Measurements from ENCODE around the gene COL18A1. TPM values are rescaled to one million over a fixed set of nuclear protein-coding genes. Genes with fewer than 3 reads are reported as not detected.
A peak's percentile ranks its signal among the peaks of the same experiment; 100 is the strongest.

COL18A1 gene
- total and polyA plus RNA-seq, 9 of the 15 experiments (the other 6 are each of a cell fraction or from before 2014, with no cell fraction given) = 0.14 to 16.4 (median 2.0) TPM

DNA sequence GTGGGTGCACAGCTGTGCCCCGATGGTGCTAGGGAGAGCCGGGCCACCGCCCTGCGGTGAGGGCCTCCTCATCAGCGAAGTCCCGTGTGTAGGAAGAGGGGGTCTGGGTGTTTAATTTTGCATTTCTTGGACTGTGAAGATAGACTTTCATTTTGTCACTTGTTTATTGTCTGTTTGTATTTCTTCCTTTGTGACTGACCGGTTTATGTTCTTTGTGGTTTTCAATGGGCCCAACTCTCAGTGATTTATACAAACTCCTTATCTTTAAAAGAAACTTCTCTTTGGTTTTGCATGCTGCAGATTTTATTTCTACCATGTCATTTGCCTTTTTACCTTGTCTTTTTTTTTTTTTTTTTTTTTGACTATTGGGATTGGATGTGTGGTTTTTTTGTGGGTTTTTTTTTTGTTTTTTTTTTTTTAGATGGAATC lies 65.1 kb downstream of the COL18A1 start:
- Histone ChIP-seq H3K36me3 (ENCODE audit: control insufficient read depth, insufficient read depth, low read length) (no peaks in the 10 kb centered on the region; the same call in 2 of the 3 replicates), H3K4me3 (no peak overlapping the region), H2AFZ (ENCODE audit: low read depth, low read length) (no peak overlapping the region), H4K20me1 (replicated peaks; ENCODE audit: control insufficient read depth, insufficient read depth, low read length) (peaks cover 44% of the 10 kb centered on the region), H3K4me2 (ENCODE audit: insufficient read depth, low read length) (no peak overlapping the region), H3K79me2 (ENCODE audit: control insufficient read depth, insufficient read depth, low read length) (no peaks in the 10 kb centered on the region), H3K9ac (ENCODE audit: insufficient read depth in 1 of 2, low read depth in 2 of 2, low read length in 2 of 2) (0 out of 4 replicates have a peak overlapping the region, but pooled peaks of 1 of the 2 experiments have one; percentile 41), H3K27me3 (ENCODE audit: control insufficient read depth in 2 of 2, insufficient read depth in 2 of 2, low read length in 2 of 2) (peaks cover 3 to 22% of the 10 kb centered on the region in 2 experiments; a peak in 3 of 5 replicates), H3K4me1 (replicated peaks in 1 of 2; ENCODE audit: control insufficient read depth in 2 of 2, insufficient read depth in 2 of 2, low read length in 2 of 2) (peaks cover 0 to 80% of the 10 kb centered on the region in 2 experiments; a peak in 4 of 5 replicates), H3K27ac (ENCODE audit: extremely low read depth, low read depth, low read length) (no peak overlapping the region), H3K9me1 (ENCODE audit: control insufficient read depth, insufficient read depth, low read length) (peaks cover 4% of the 10 kb centered on the region), H3K9me3 (replicated peaks; ENCODE audit: control insufficient read depth, insufficient read depth, low read depth, low read length) (no peaks in the 10 kb centered on the region; the same call in 1 of the 2 replicates)
- CTCF ChIA-PET (ENCODE audit: low intra/inter-chr PET ratio) = no interaction called here
- ATAC-seq = no peak
- in situ Hi-C loops (cut with MboI) = no loop called here
- BruUV-seq (replicated peaks) = no TSS peak
- intact Hi-C loops (cut with micrococcal nuclease) = no loop called here
- TF ChIP-seq KDM1A (IDR thresholded peaks at IDR 0.05) (peak in 1 of 2 experiments; percentile 30; a peak in 1 of 4 replicates), POLR2B (IDR thresholded peaks at IDR 0.05; ENCODE audit: low read depth, partially characterized antibody) (no peak)
- DNase-seq (ENCODE audit: extremely low read depth in 1 of 4, low spot score in 3 of 4) = no peak
- FAIRE-seq = no peak
- POLR2A ChIA-PET = interaction anchor here (0.8 kb wide), 1 partner anchor 180 kb away, joined by 3 read pairs; no protein-coding TSS in a partner anchor
- WGBS (ENCODE audit: insufficient coverage, low coverage, missing lambda C conversion rate) = 56% methylated on average over 7 of the region's 7 CpGs

DNA sequence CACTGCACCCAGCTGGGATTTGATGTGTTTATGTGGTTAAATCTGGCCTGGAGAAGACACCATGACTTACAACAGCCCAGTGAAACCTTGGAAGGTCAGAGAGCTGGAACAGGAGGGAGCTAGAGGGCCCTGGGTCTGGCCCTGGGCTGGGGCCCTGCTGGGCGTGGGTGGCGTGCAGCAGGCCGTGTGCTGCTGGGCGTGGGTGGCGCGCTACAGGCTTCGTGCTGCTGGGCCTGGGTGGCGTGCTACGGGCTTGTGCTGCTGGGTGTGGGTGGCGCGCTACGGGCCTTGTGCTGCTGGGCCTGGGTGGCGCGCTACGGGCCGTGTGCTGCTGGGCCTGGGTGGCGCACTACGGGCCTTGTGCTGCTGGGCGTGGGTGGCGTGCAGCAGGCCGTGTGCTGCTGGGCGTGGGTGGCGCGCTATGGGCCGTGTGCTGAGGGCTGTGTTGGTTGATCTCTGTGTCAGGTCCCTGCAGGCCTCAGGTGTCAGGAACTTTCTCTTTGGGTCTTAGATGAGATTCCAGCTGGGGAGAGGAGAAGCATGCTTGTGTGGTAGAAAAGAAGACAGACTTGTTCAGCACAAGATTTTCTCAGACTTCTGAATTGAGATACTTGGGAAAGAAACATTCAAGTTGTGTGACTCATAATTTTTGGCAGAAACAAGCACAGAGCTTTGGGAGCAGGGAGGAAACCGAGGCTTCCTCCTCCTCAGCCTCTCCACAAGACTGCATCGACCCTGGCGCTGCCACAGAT lies 66.0 kb downstream of the COL18A1 start:
- CTCF ChIA-PET (ENCODE audit: low intra/inter-chr PET ratio) = no interaction called here

More for the DNA sequence above, 66.0 kb downstream of the COL18A1 start:
- BruUV-seq (replicated peaks) = no TSS peak
- H2AFZ ChIP-seq (ENCODE audit: low read depth, low read length) = no peak overlapping the region
- 0 out of 4 replicates have a peak overlapping the region, but pooled peaks of 1 of the 2 experiments have one; percentile 40 for H3K9ac ChIP-seq (ENCODE audit: insufficient read depth in 1 of 2, low read depth in 2 of 2, low read length in 2 of 2)
- no peak for DNase-seq (ENCODE audit: extremely low read depth in 1 of 4, low spot score in 3 of 4)
- H4K20me1 ChIP-seq (replicated peaks; ENCODE audit: control insufficient read depth, insufficient read depth, low read length) = peaks cover 36% of the 10 kb centered on the region
- no peak overlapping the region for H3K27ac ChIP-seq (ENCODE audit: extremely low read depth, low read depth, low read length)
- H3K4me1 ChIP-seq (replicated peaks in 1 of 2; ENCODE audit: control insufficient read depth in 2 of 2, insufficient read depth in 2 of 2, low read length in 2 of 2) = peaks cover 0 to 83% of the 10 kb centered on the region in 2 experiments; a peak in 4 of 5 replicates
- H3K4me3 ChIP-seq = no peak overlapping the region
- in situ Hi-C loops (cut with MboI) (no loop called here), intact Hi-C loops (cut with micrococcal nuclease) (no loop called here)
- TF ChIP-seq ZFP1 (CRISPR knock-in tag; IDR thresholded peaks at IDR 0.05) = no peak
- 0 out of 2 replicates have a peak, but pooled peaks have one; percentile 39 for TF ChIP-seq EGR1 (conservative IDR thresholded peaks at IDR 0.05)
- TF ChIP-seq, protein P1, sequence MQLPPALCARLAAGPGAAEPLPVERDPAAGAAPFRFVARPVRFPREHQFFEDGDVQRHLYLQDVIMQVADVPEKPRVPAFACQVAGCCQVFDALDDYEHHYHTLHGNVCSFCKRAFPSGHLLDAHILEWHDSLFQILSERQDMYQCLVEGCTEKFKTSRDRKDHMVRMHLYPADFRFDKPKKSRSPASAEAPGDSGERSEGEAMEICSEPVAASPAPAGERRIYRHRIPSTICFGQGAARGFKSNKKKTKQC (CRISPR knock-in tag; IDR thresholded peaks at IDR 0.05) = no peak
- TF ChIP-seq FOXK1 (CRISPR knock-in tag; IDR thresholded peaks at IDR 0.05; ENCODE audit: borderline replicate concordance) = no peak
- ATAC-seq = no peak
- H3K9me3 ChIP-seq (replicated peaks; ENCODE audit: control insufficient read depth, insufficient read depth, low read depth, low read length) = no peaks in the 10 kb centered on the region; the same call in 1 of the 2 replicates
- FAIRE-seq = peak; percentile 19
- H3K9me1 ChIP-seq (ENCODE audit: control insufficient read depth, insufficient read depth, low read length) = peaks cover 4% of the 10 kb centered on the region
- H3K36me3 ChIP-seq (ENCODE audit: control insufficient read depth, insufficient read depth, low read length) = no peaks in the 10 kb centered on the region; the same call in 2 of the 3 replicates
- 76% methylated on average over 19 of the region's 28 CpGs for WGBS (ENCODE audit: insufficient coverage, low coverage, missing lambda C conversion rate)
- H3K4me2 ChIP-seq (ENCODE audit: insufficient read depth, low read length) = no peak overlapping the region
- peaks cover 0 to 14% of the 10 kb centered on the region in 2 experiments; a peak in 2 of 5 replicates for H3K27me3 ChIP-seq (ENCODE audit: control insufficient read depth in 2 of 2, insufficient read depth in 2 of 2, low read length in 2 of 2)
- POLR2A ChIA-PET = interaction anchor here (0.6 to 1.7 kb wide), 4 partner anchors 9 to 132 kb away, joined by 3 to 5 read pairs (median 4); no protein-coding TSS in a partner anchor
- no peaks in the 10 kb centered on the region for H3K79me2 ChIP-seq (ENCODE audit: control insufficient read depth, insufficient read depth, low read length)
